Loucy (cell line): Measurements from ENCODE around the gene WNT5A.

Source experiments
- CTCF ChIP-seq: fragments of 200-600 bp; sonication (generic); conservative IDR thresholded peaks from 2 replicates; pipeline ENCODE4 v1.5.1; 2014; ENCODE audit warnings: mild to moderate bottlenecking, antibody characterized with exemption, low read length
- EZH2phosphoT487 ChIP-seq: fragments of 200-600 bp; IDR thresholded peaks from 2 replicates; pipeline ENCODE4 v1.6.1; 2018; ENCODE audit warnings: antibody characterized with exemption, mild to moderate bottlenecking, moderate library complexity, borderline replicate concordance

- TF ChIP-seq CTCF (no peak), EZH2phosphoT487 (no peak)
These were observed 46.9 kb downstream of the WNT5A start for GRCh38 chr3:55440104-55440708.
